OCI-LY3 (cell line): Measurements from ENCODE around the gene NGFR.

Experiments used
- H2AFZ ChIP-seq: fragments of 200-600, 300-600 bp; shearing (Covaris generic); 2 replicates; pipeline ENCODE4 v1.6.0; 2014; ENCODE audit warnings: antibody characterized with exemption, low read depth, low read length
- H3K27ac ChIP-seq: fragments of 200-600, 300-600 bp; sonication (generic); 2 replicates; pipeline ENCODE4 v1.5.1; 2014; ENCODE audit warnings: mild to moderate bottlenecking, low read length, moderate library complexity, mixed read lengths
- H3K27me3 ChIP-seq: fragments of 200-600, 300-600 bp; sonication (generic); 2 replicates; pipeline ENCODE4 v1.6.1; 2014; ENCODE audit warnings: low read depth, low read length, mixed read lengths
- H3K36me3 ChIP-seq: fragments of 200-600, 300-600 bp; sonication (generic); replicated peaks from 2 replicates; pipeline ENCODE3; 2014; ENCODE audit warnings: low read depth, low read length, mixed read lengths
- H3K4me1 ChIP-seq: fragments of 300-600, 200-600 bp; sonication (generic); 2 replicates; pipeline ENCODE4 v1.6.1; 2014; ENCODE audit warnings: low read length, mixed read lengths
- H3K4me2 ChIP-seq: fragments of 200-600, 300-600 bp; sonication (generic); 2 replicates; pipeline ENCODE4 v1.6.1; 2014; ENCODE audit warnings: low read length, mixed read lengths
- H3K4me3 ChIP-seq: fragments of 300-600, 200-600 bp; sonication (generic); 2 replicates; pipeline ENCODE4 v1.5.1; 2014; ENCODE audit warnings: antibody characterized with exemption, mild to moderate bottlenecking, low read length, moderate library complexity
- H3K79me2 ChIP-seq: fragments of 300-600, 200-600 bp; shearing (Covaris generic); 2 replicates; pipeline ENCODE4 v1.6.1; 2014; ENCODE audit warnings: mild to moderate bottlenecking, low read length, mixed read lengths
- H3K9ac ChIP-seq: fragments of 300-600, 200-600 bp; shearing (Covaris generic); 2 replicates; pipeline ENCODE4 v1.6.0; 2014; ENCODE audit warnings: mild to moderate bottlenecking, low read length, moderate library complexity
- H3K9me3 ChIP-seq: fragments of 200-600, 300-600 bp; shearing (Covaris generic); 2 replicates; pipeline ENCODE4 v1.6.1; 2014; ENCODE audit warnings: low read length, mixed read lengths; ENCODE audit not compliant: insufficient read depth
- H4K20me1 ChIP-seq: fragments of 200-600, 300-600 bp; sonication (generic); 2 replicates; pipeline ENCODE4 v1.6.1; 2016; ENCODE audit warnings: low read length, mixed read lengths; ENCODE audit not compliant: insufficient read depth
- CTCF ChIP-seq: fragments of 200-600, 300-600 bp; sonication (generic); IDR thresholded peaks from 2 replicates; pipeline ENCODE4 v1.5.1; 2014; ENCODE audit warnings: antibody characterized with exemption, low read length, low read depth
- EZH2phosphoT487 ChIP-seq: fragments of 200-600 bp; shearing (Covaris generic); IDR thresholded peaks from 2 replicates; pipeline ENCODE4 v1.6.1; 2018; ENCODE audit warnings: antibody characterized with exemption, mixed run types, low read depth

Gene NGFR

GRCh38 chr17:49459401-49459984, 35.6 kb upstream of the NGFR start:
- H3K27ac ChIP-seq = no peak overlapping the region
- no peaks in the 10 kb centered on the region for H3K79me2 ChIP-seq
- TF ChIP-seq EZH2phosphoT487 = no peak
- TF ChIP-seq CTCF = no peak
- no peak overlapping the region for H3K9ac ChIP-seq
- no peaks in the 10 kb centered on the region for H4K20me1 ChIP-seq
- no peak overlapping the region for H3K4me2 ChIP-seq
- H3K9me3 ChIP-seq = no peaks in the 10 kb centered on the region
- no peak overlapping the region for H3K4me3 ChIP-seq
- H2AFZ ChIP-seq = no peak overlapping the region
- peaks cover 65% of the 10 kb centered on the region for H3K27me3 ChIP-seq
- no peaks in the 10 kb centered on the region for H3K4me1 ChIP-seq
- no peaks in the 10 kb centered on the region for H3K36me3 ChIP-seq

GRCh38 chr17:49460401-49460800, 34.7 kb upstream of the NGFR start:
- Histone ChIP-seq H3K27ac (no peak overlapping the region), H3K9ac (no peak overlapping the region), H3K36me3 (no peaks in the 10 kb centered on the region), H3K79me2 (no peaks in the 10 kb centered on the region), H4K20me1 (no peaks in the 10 kb centered on the region), H3K27me3 (peaks cover 65% of the 10 kb centered on the region), H3K4me3 (no peak overlapping the region), H3K9me3 (no peaks in the 10 kb centered on the region), H2AFZ (no peak overlapping the region), H3K4me1 (no peaks in the 10 kb centered on the region), H3K4me2 (no peak overlapping the region)
- TF ChIP-seq EZH2phosphoT487 (no peak), CTCF (no peak)

GRCh38 chr17:49461580-49461979, 33.5 kb upstream of the NGFR start:
- Histone ChIP-seq H3K79me2 (no peaks in the 10 kb centered on the region), H3K9me3 (no peaks in the 10 kb centered on the region), H2AFZ (no peak overlapping the region), H3K4me3 (no peak overlapping the region), H3K36me3 (no peaks in the 10 kb centered on the region), H4K20me1 (no peaks in the 10 kb centered on the region), H3K4me1 (no peaks in the 10 kb centered on the region), H3K27me3 (peaks cover 55% of the 10 kb centered on the region), H3K27ac (no peak overlapping the region), H3K4me2 (no peak overlapping the region), H3K9ac (no peak overlapping the region)
- no peak for TF ChIP-seq EZH2phosphoT487
- no peak for TF ChIP-seq CTCF

GRCh38 chr17:49464049-49464448, 31.0 kb upstream of the NGFR start:
- Histone ChIP-seq H3K4me2 (no peak overlapping the region), H3K4me1 (no peaks in the 10 kb centered on the region)

More at GRCh38 chr17:49464049-49464448, 31.0 kb upstream of the NGFR start:
- TF ChIP-seq EZH2phosphoT487 = no peak
- no peak for TF ChIP-seq CTCF
- H3K4me3 ChIP-seq = no peak overlapping the region
- no peaks in the 10 kb centered on the region for H3K9me3 ChIP-seq
- no peak overlapping the region for H3K27ac ChIP-seq
- no peaks in the 10 kb centered on the region for H3K79me2 ChIP-seq
- H3K9ac ChIP-seq = no peak overlapping the region
- H2AFZ ChIP-seq = no peak overlapping the region
- H3K27me3 ChIP-seq = peaks cover 46% of the 10 kb centered on the region
- H4K20me1 ChIP-seq = no peaks in the 10 kb centered on the region
- H3K36me3 ChIP-seq = no peaks in the 10 kb centered on the region
